Liver (tissue), 9 donors: ENCODE results near the gene HFM1. TPM values are rescaled to one million over a fixed set of nuclear protein-coding genes. Genes with fewer than 3 reads are reported as not detected.

ENCODE experiments used
- DNase-seq: peaks from one replicate; pipeline ENCODE4 v3.0.0-alpha.2; 2017; ENCODE audit warnings: low spot score
- H3K27ac ChIP-seq, 2 donors: one replicate each; pipeline ENCODE4 v1.7.0; 2013; ENCODE audit warnings: inconsistent platforms in 2 of 2, low read length in 2 of 2, control low read depth in 1 of 2, low read depth in 1 of 2, mild to moderate bottlenecking in 1 of 2
- H3K27me3 ChIP-seq, 4 donors: one replicate each; pipeline versions ENCODE4 v1.6.1 to v1.7.0; 2013; ENCODE audit warnings: low read length in 3 of 4, inconsistent platforms in 1 of 4, mild to moderate bottlenecking in 1 of 4, moderate library complexity in 1 of 4; ENCODE audit not compliant: control insufficient read depth in 4 of 4, insufficient read depth in 4 of 4
- H3K36me3 ChIP-seq, 4 donors: one replicate each; pipeline versions ENCODE4 v1.6.1 to v1.7.0; 2013; ENCODE audit warnings: low read length in 3 of 4, mild to moderate bottlenecking in 3 of 4, low read depth in 1 of 4, moderate library complexity in 1 of 4; ENCODE audit not compliant: control insufficient read depth in 4 of 4, insufficient read depth in 3 of 4
- H3K4me1 ChIP-seq, 4 donors: one replicate each; pipeline versions ENCODE4 v1.6.1 to v1.7.0; 2013; ENCODE audit warnings: low read length in 3 of 4, mild to moderate bottlenecking in 3 of 4, moderate library complexity in 1 of 4; ENCODE audit not compliant: control insufficient read depth in 4 of 4, insufficient read depth in 4 of 4
- H3K4me3 ChIP-seq, 3 donors: one replicate each; pipeline versions ENCODE4 v1.6.1 to v1.7.0; 2013; ENCODE audit warnings: low read length in 3 of 3, control low read depth in 1 of 3, low read depth in 1 of 3, mild to moderate bottlenecking in 1 of 3
- H3K9ac ChIP-seq, 2 donors: one replicate each; pipeline ENCODE4 v1.7.0; 2013; ENCODE audit warnings: low read length in 2 of 2, mild to moderate bottlenecking in 2 of 2, moderate library complexity in 2 of 2, control low read depth in 1 of 2, low read depth in 1 of 2
- H3K9me3 ChIP-seq, 4 donors: one replicate each; pipeline versions ENCODE4 v1.6.1 to v1.7.0; 2013; ENCODE audit warnings: low read length in 3 of 4; ENCODE audit not compliant: control insufficient read depth in 4 of 4
- EGR1 ChIP-seq, 2 donors: IDR thresholded peaks; 2 replicates each; pipeline ENCODE4 v1.6.1; 2016 to 2018; ENCODE audit warnings: antibody characterized with exemption in 2 of 2, low read depth in 2 of 2
- FOXA1 ChIP-seq: IDR thresholded peaks from 2 replicates; pipeline ENCODE4 v1.6.1; 2016; ENCODE audit warnings: antibody characterized with exemption
- FOXA2 ChIP-seq: IDR thresholded peaks from 2 replicates; pipeline ENCODE4 v1.6.1; 2016; ENCODE audit warnings: antibody characterized with exemption
- HNF4A ChIP-seq, 2 donors: conservative IDR thresholded peaks; 2 replicates each; pipeline ENCODE4 v1.6.1; 2016; ENCODE audit warnings: antibody characterized with exemption in 2 of 2, mild to moderate bottlenecking in 2 of 2
- HNF4G ChIP-seq: IDR thresholded peaks from 2 replicates; pipeline ENCODE4 v1.6.1; 2016; ENCODE audit warnings: antibody characterized with exemption
- JUND ChIP-seq, 2 donors: IDR thresholded peaks; 2 replicates each; pipeline ENCODE4 v1.6.1; 2016; ENCODE audit warnings: antibody characterized with exemption in 2 of 2
- NR2F2 ChIP-seq: IDR thresholded peaks from 2 replicates; pipeline ENCODE4 v1.6.1; 2016; ENCODE audit warnings: antibody characterized with exemption
- RAD21 ChIP-seq, 2 donors: IDR thresholded peaks; 2 replicates each; pipeline ENCODE4 v1.6.1; 2016; ENCODE audit warnings: antibody characterized with exemption in 2 of 2, mild to moderate bottlenecking in 2 of 2
- RXRA ChIP-seq, 2 donors: IDR thresholded peaks; 2 replicates each; pipeline ENCODE4 v1.6.1; 2017 to 2018; ENCODE audit warnings: antibody characterized with exemption in 2 of 2, mild to moderate bottlenecking in 1 of 2
- SP1 ChIP-seq: IDR thresholded peaks from 2 replicates; pipeline ENCODE4 v1.6.1; 2018; ENCODE audit warnings: antibody characterized with exemption, mild to moderate bottlenecking
- TAF1 ChIP-seq: conservative IDR thresholded peaks from 2 replicates; pipeline ENCODE4 v1.6.1; 2016; ENCODE audit warnings: antibody characterized with exemption, mild to moderate bottlenecking
- YY1 ChIP-seq: IDR thresholded peaks from 2 replicates; pipeline ENCODE4 v1.6.1; 2016; ENCODE audit warnings: antibody characterized with exemption, mild to moderate bottlenecking
- WGBS: extraction: QIAGEN DNeasy Blood & Tissue Kit; methylation state at CpG from one replicate; pipeline ENCODE4 v1.1.7; 2013; 5-methylcytosine and 5-hydroxymethylcytosine counted together
- polyA plus RNA-seq, 2 donors: library from polyadenylated mRNA; stranded (reverse) in 1 of 2; unstranded in 1 of 2; fragments of 200-250 nt in 1 of 2; fragments of >200 nt in 1 of 2; fragmentation: Nextera tagmentation in 1 of 2; extraction: Ambion mirVana in 1 of 2; gene quantifications; one replicate each; pipeline versions ENCODE4 v1.2.1 to v1.2.3, GENCODE V29; 2013 to 2015
- total RNA-seq, 2 donors: library from RNA; depleted of rRNA; stranded (reverse); fragments of >200 nt; gene quantifications; one replicate each; pipeline ENCODE4 v1.2.3, GENCODE V29; 2014
- TF ChIP-seq, protein P1 (sequence below): fragments of 150-350 bp; IDR thresholded peaks from 2 replicates; pipeline ENCODE4 v1.5.1; 2017; ENCODE audit warnings: improper control_type of control experiment, low read depth, low read length; ENCODE audit not compliant: missing input control
- TF ChIP-seq, protein P2 (sequence below): IDR thresholded peaks from 2 replicates; pipeline ENCODE4 v1.6.1; 2016; ENCODE audit warnings: antibody characterized with exemption
- TF ChIP-seq, protein P3 (sequence below): IDR thresholded peaks from 2 replicates; pipeline ENCODE4 v1.6.1; 2016; ENCODE audit warnings: antibody characterized with exemption
- TF ChIP-seq, protein P4 (sequence below): IDR thresholded peaks from 2 replicates; pipeline ENCODE4 v1.6.1; 2016; ENCODE audit warnings: antibody characterized with exemption, mild to moderate bottlenecking
- TF ChIP-seq, protein P5 (sequence below): IDR thresholded peaks from 2 replicates; pipeline ENCODE4 v1.6.1; 2016; ENCODE audit warnings: antibody characterized with exemption
- donor health status: healthy.
- donor health status: healthy.
- donor health status: healthy.
- donor health status: healthy.
- donor health status: healthy.

Gene HFM1, protein sequence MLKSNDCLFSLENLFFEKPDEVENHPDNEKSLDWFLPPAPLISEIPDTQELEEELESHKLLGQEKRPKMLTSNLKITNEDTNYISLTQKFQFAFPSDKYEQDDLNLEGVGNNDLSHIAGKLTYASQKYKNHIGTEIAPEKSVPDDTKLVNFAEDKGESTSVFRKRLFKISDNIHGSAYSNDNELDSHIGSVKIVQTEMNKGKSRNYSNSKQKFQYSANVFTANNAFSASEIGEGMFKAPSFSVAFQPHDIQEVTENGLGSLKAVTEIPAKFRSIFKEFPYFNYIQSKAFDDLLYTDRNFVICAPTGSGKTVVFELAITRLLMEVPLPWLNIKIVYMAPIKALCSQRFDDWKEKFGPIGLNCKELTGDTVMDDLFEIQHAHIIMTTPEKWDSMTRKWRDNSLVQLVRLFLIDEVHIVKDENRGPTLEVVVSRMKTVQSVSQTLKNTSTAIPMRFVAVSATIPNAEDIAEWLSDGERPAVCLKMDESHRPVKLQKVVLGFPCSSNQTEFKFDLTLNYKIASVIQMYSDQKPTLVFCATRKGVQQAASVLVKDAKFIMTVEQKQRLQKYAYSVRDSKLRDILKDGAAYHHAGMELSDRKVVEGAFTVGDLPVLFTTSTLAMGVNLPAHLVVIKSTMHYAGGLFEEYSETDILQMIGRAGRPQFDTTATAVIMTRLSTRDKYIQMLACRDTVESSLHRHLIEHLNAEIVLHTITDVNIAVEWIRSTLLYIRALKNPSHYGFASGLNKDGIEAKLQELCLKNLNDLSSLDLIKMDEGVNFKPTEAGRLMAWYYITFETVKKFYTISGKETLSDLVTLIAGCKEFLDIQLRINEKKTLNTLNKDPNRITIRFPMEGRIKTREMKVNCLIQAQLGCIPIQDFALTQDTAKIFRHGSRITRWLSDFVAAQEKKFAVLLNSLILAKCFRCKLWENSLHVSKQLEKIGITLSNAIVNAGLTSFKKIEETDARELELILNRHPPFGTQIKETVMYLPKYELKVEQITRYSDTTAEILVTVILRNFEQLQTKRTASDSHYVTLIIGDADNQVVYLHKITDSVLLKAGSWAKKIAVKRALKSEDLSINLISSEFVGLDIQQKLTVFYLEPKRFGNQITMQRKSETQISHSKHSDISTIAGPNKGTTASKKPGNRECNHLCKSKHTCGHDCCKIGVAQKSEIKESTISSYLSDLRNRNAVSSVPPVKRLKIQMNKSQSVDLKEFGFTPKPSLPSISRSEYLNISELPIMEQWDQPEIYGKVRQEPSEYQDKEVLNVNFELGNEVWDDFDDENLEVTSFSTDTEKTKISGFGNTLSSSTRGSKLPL (N-terminal part only)
- total RNA-seq = 1 to 10 TPM in 1 of 2 donors, under 1 TPM in 1; 0.17 to 2.8 TPM
- under 1 TPM; 0.01 to 0.42 TPM for polyA plus RNA-seq

DNA sequence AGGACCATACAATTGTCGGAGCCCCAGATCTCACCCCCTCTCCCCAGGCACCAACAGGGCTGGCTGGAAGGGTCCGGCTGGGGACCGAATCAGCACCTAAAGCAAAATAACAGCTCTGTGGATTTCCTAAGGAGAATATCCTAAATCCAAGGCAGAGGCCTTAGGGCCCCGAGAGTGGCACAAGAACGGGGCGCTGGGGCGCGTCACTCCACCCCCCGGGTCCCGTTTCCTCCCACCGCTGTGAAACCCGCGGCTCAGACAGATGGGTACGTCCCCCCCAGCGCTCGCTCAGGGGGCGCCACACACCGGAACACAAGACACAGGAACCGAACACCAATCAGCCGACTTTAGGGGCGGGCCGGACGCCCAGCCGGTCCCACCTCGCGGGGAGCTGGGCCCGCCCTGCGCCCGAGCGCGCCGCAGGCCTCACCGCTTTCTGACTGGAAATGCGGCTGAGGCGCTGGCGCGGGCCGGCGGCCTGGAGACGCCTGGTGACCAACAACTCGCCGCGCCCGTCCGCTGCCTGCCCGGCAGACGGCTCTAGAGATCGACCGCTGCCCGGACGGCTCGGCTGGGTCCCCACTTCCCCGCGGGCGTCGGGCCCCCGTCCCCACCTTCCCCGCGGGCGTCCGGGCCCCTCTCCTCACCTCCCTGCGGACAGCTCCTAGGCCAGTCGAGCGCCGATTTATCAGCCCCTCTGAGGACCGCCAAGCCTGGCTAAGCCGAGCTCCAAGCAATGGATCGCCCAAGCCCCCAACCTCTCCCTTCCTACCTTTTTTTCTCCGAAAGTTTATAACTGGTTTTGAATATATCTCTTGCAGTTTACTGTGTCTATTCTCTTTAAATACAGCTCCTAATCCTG is at the start of gene HFM1:
Gene HFM1, minus strand, starts transcription at position 687 of the 862 bp plus-strand sequence. CDS start 3,755 bp downstream, outside the sequence.
- Histone ChIP-seq H3K9ac (peak within 1 kb of the TSS in 1 of 2 donors; percentile 12), H3K36me3 (no peaks in the 10 kb centered on the region), H3K4me1 (peaks cover 6 to 11% (median 7%) of the 10 kb centered on the region in 4 donors), H3K27me3 (peaks cover 0 to 5% (median 0%) of the 10 kb centered on the region in 4 donors), H3K9me3 (no peaks in the 10 kb centered on the region), H3K27ac (peak within 1 kb of the TSS; percentile 57 to 67), H3K4me3 (peak within 1 kb of the TSS; percentile 49 to 69 (median 66))
- TF ChIP-seq, protein P1, sequence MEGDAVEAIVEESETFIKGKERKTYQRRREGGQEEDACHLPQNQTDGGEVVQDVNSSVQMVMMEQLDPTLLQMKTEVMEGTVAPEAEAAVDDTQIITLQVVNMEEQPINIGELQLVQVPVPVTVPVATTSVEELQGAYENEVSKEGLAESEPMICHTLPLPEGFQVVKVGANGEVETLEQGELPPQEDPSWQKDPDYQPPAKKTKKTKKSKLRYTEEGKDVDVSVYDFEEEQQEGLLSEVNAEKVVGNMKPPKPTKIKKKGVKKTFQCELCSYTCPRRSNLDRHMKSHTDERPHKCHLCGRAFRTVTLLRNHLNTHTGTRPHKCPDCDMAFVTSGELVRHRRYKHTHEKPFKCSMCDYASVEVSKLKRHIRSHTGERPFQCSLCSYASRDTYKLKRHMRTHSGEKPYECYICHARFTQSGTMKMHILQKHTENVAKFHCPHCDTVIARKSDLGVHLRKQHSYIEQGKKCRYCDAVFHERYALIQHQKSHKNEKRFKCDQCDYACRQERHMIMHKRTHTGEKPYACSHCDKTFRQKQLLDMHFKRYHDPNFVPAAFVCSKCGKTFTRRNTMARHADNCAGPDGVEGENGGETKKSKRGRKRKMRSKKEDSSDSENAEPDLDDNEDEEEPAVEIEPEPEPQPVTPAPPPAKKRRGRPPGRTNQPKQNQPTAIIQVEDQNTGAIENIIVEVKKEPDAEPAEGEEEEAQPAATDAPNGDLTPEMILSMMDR = no peak
- TF ChIP-seq, protein P2, sequence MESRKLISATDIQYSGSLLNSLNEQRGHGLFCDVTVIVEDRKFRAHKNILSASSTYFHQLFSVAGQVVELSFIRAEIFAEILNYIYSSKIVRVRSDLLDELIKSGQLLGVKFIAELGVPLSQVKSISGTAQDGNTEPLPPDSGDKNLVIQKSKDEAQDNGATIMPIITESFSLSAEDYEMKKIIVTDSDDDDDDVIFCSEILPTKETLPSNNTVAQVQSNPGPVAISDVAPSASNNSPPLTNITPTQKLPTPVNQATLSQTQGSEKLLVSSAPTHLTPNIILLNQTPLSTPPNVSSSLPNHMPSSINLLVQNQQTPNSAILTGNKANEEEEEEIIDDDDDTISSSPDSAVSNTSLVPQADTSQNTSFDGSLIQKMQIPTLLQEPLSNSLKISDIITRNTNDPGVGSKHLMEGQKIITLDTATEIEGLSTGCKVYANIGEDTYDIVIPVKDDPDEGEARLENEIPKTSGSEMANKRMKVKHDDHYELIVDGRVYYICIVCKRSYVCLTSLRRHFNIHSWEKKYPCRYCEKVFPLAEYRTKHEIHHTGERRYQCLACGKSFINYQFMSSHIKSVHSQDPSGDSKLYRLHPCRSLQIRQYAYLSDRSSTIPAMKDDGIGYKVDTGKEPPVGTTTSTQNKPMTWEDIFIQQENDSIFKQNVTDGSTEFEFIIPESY = no peak
- no peak for TF ChIP-seq FOXA2
- TF ChIP-seq, protein P3, sequence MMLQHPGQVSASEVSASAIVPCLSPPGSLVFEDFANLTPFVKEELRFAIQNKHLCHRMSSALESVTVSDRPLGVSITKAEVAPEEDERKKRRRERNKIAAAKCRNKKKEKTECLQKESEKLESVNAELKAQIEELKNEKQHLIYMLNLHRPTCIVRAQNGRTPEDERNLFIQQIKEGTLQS = no peak
- TF ChIP-seq RAD21 (IDR thresholded peaks at IDR 0.05) = no peak
- TF ChIP-seq EGR1 (IDR thresholded peaks at IDR 0.05; ENCODE audit: low read depth in 2 of 2) = no peak
- TF ChIP-seq RXRA (IDR thresholded peaks at IDR 0.05) = no peak
- TF ChIP-seq SP1 = no peak
- no peak for TF ChIP-seq JUND (IDR thresholded peaks at IDR 0.05)
- no peak for TF ChIP-seq FOXA1
- no peak for TF ChIP-seq HNF4A (conservative IDR thresholded peaks at IDR 0.05)
- TF ChIP-seq YY1 = no peak
- TF ChIP-seq NR2F2 = no peak
- TF ChIP-seq, protein P4, sequence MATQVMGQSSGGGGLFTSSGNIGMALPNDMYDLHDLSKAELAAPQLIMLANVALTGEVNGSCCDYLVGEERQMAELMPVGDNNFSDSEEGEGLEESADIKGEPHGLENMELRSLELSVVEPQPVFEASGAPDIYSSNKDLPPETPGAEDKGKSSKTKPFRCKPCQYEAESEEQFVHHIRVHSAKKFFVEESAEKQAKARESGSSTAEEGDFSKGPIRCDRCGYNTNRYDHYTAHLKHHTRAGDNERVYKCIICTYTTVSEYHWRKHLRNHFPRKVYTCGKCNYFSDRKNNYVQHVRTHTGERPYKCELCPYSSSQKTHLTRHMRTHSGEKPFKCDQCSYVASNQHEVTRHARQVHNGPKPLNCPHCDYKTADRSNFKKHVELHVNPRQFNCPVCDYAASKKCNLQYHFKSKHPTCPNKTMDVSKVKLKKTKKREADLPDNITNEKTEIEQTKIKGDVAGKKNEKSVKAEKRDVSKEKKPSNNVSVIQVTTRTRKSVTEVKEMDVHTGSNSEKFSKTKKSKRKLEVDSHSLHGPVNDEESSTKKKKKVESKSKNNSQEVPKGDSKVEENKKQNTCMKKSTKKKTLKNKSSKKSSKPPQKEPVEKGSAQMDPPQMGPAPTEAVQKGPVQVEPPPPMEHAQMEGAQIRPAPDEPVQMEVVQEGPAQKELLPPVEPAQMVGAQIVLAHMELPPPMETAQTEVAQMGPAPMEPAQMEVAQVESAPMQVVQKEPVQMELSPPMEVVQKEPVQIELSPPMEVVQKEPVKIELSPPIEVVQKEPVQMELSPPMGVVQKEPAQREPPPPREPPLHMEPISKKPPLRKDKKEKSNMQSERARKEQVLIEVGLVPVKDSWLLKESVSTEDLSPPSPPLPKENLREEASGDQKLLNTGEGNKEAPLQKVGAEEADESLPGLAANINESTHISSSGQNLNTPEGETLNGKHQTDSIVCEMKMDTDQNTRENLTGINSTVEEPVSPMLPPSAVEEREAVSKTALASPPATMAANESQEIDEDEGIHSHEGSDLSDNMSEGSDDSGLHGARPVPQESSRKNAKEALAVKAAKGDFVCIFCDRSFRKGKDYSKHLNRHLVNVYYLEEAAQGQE = no peak
- TF ChIP-seq HNF4G = no peak
- TF ChIP-seq TAF1 = no peak
- TF ChIP-seq, protein P5, sequence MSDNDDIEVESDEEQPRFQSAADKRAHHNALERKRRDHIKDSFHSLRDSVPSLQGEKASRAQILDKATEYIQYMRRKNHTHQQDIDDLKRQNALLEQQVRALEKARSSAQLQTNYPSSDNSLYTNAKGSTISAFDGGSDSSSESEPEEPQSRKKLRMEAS = no peak
- WGBS = 2% methylated on average over 69 of the region's 69 CpGs
- peak; percentile 85 for DNase-seq
